SU-DHL-6 (cell line): ENCODE data around the gene SWSAP1.

Experiments
- H2AFZ ChIP-seq: fragments of 200-600 bp; sonication (generic); 2 replicates; pipeline ENCODE4 v1.6.1; 2014; ENCODE audit warnings: low read depth, mild to moderate bottlenecking, moderate library complexity, mixed read lengths, antibody characterized with exemption, low read length; ENCODE audit not compliant: severe bottlenecking
- H3F3A ChIP-seq: fragments of 200-600 bp; shearing (Covaris generic); 2 replicates; pipeline ENCODE4 v1.6.0; 2016; ENCODE audit warnings: antibody characterized with exemption, mild to moderate bottlenecking; ENCODE audit not compliant: insufficient read depth
- H3K27ac ChIP-seq: fragments of 200-600 bp; sonication (generic); 2 replicates; pipeline ENCODE4 v1.5.1; 2016; ENCODE audit warnings: low read depth, mild to moderate bottlenecking, low read length, moderate library complexity, mixed read lengths
- H3K27me3 ChIP-seq: fragments of 200-600 bp; sonication (generic), shearing (Covaris generic); 2 replicates; pipeline ENCODE4 v1.6.0; 2014; ENCODE audit warnings: mild to moderate bottlenecking, low read length
- H3K36me3 ChIP-seq: fragments of 200-600 bp; sonication (generic); 2 replicates; pipeline ENCODE4 v1.6.1; 2014; ENCODE audit warnings: mild to moderate bottlenecking, low read length, mixed read lengths
- H3K4me2 ChIP-seq: fragments of 300-600, 200-600 bp; shearing (Covaris generic), sonication (generic); 2 replicates; pipeline ENCODE4 v1.6.0; 2014; ENCODE audit warnings: low read length, low read depth, mild to moderate bottlenecking; ENCODE audit not compliant: poor library complexity, severe bottlenecking
- H3K4me3 ChIP-seq: fragments of 200-600 bp; sonication (generic); 2 replicates; pipeline ENCODE4 v1.5.1; 2014; ENCODE audit warnings: antibody characterized with exemption, low read length, mild to moderate bottlenecking, mixed read lengths; ENCODE audit not compliant: insufficient read depth, poor library complexity, severe bottlenecking
- H3K79me2 ChIP-seq: fragments of 200-600 bp; sonication (generic); 2 replicates; pipeline ENCODE4 v1.6.1; 2014; ENCODE audit warnings: mild to moderate bottlenecking, low read length, moderate library complexity; ENCODE audit not compliant: insufficient read depth
- H3K9ac ChIP-seq: fragments of 200-600 bp; sonication (generic); 2 replicates; pipeline ENCODE4 v1.7.0; 2014; ENCODE audit warnings: mild to moderate bottlenecking, low read length
- H3K9me2 ChIP-seq: fragments of 200-600 bp; sonication (generic); replicated peaks from 2 replicates; pipeline ENCODE4 v1.6.1; 2014; ENCODE audit warnings: low read length; ENCODE audit not compliant: insufficient read depth
- H3K9me3 ChIP-seq: fragments of 200-600 bp; sonication (generic); 2 replicates; pipeline ENCODE4 v1.6.1; 2014; ENCODE audit warnings: low read length, mixed read lengths; ENCODE audit not compliant: insufficient read depth
- H4K20me1 ChIP-seq: fragments of 200-600 bp; sonication (generic); 2 replicates; pipeline ENCODE4 v1.6.1; 2014; ENCODE audit warnings: low read depth, mild to moderate bottlenecking, antibody characterized with exemption, low read length, moderate library complexity, mixed read lengths
- EZH2phosphoT487 ChIP-seq: fragments of 200-600 bp; sonication (generic), shearing (Covaris generic); conservative IDR thresholded peaks from 2 replicates; pipeline ENCODE4 v1.6.1; 2018; ENCODE audit warnings: mild to moderate bottlenecking, antibody characterized with exemption, low read length, moderate library complexity, mixed read lengths
- TF ChIP-seq, protein P1 (sequence below): fragments of 200-600 bp; sonication (generic); IDR thresholded peaks from one replicate; pipeline ENCODE4 v1.5.1; 2017; ENCODE audit warnings: antibody characterized with exemption, mild to moderate bottlenecking, low read length, moderate library complexity; ENCODE audit not compliant: insufficient read depth, poor library complexity, severe bottlenecking

SWSAP1 gene

GRCh38 chr19:11379857-11380350 is 5.4 kb downstream of the SWSAP1 start:
- Histone ChIP-seq H4K20me1 (no peaks in the 10 kb centered on the region), H3K4me3 (peak overlapping the region; percentile 74), H2AFZ (no peak overlapping the region), H3K4me2 (peak overlapping the region; percentile 87), H3K9me2 (no peaks in the 10 kb centered on the region), H3K27me3 (no peaks in the 10 kb centered on the region), H3K9ac (peak overlapping the region; percentile 81), H3K36me3 (no peaks in the 10 kb centered on the region), H3F3A (peaks cover 26% of the 10 kb centered on the region), H3K9me3 (no peaks in the 10 kb centered on the region), H3K27ac (peak overlapping the region; percentile 91), H3K79me2 (peaks cover 9% of the 10 kb centered on the region; the same call in 1 of the 2 replicates)
- TF ChIP-seq, protein P1, sequence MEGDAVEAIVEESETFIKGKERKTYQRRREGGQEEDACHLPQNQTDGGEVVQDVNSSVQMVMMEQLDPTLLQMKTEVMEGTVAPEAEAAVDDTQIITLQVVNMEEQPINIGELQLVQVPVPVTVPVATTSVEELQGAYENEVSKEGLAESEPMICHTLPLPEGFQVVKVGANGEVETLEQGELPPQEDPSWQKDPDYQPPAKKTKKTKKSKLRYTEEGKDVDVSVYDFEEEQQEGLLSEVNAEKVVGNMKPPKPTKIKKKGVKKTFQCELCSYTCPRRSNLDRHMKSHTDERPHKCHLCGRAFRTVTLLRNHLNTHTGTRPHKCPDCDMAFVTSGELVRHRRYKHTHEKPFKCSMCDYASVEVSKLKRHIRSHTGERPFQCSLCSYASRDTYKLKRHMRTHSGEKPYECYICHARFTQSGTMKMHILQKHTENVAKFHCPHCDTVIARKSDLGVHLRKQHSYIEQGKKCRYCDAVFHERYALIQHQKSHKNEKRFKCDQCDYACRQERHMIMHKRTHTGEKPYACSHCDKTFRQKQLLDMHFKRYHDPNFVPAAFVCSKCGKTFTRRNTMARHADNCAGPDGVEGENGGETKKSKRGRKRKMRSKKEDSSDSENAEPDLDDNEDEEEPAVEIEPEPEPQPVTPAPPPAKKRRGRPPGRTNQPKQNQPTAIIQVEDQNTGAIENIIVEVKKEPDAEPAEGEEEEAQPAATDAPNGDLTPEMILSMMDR = no peak
- TF ChIP-seq EZH2phosphoT487 = no peak

DNA sequence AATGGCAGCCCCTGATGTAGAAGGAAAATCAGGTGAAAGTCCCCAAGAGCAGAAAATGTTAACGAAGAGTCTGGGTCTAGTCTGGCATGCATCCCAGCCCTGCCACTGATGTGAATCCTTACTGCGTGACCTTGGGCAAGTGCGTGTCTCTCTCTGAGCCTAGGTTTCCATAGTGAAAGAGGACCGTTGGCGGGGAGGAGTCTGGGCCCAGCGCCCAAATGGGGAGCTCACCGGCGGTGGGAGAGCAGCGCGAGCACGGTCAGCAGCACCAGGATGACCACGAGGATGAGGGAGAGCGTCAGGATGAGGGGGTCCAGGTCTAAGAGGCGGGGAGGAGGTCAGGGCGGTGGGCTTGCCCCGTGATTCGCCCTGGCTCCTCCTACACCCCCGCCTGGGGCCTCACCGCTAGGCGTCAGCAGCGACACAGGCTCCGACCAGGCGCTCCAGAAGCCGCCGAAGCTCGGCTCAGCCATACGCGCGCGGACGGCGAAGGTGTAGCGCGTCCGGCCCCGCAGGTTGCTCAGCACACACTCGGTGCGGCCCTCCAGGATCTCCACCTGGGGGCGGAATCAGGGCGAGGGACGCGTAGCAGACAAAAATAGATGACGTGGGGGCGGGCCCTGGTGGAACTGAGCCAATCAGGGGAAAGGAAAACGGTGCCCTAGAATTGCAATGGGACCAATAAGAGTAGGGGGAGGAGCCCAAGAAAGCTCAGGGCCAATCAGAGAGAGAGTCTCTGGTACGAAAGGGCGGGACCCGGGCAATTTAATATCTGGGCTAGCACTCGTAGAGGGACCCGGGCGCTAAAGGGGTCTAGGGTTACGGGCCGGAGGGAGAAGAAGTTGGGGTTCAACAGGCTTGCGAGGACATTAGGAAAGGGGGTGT is 6.4 kb downstream of the SWSAP1 start:
- peak overlapping the region; percentile 81 for H3K9ac ChIP-seq
- H3F3A ChIP-seq = peaks cover 26% of the 10 kb centered on the region
- H3K9me2 ChIP-seq = no peaks in the 10 kb centered on the region
- H3K4me3 ChIP-seq = peak overlapping the region; percentile 74
- no peaks in the 10 kb centered on the region for H3K27me3 ChIP-seq
- no peak for TF ChIP-seq EZH2phosphoT487
- TF ChIP-seq, protein P1 = peak; percentile 75
- H3K36me3 ChIP-seq = no peaks in the 10 kb centered on the region
- H3K4me2 ChIP-seq = peak overlapping the region; percentile 87
- H2AFZ ChIP-seq = peak overlapping the region; percentile 86
- H3K9me3 ChIP-seq = no peaks in the 10 kb centered on the region
- H4K20me1 ChIP-seq = no peaks in the 10 kb centered on the region
- peaks cover 2% of the 10 kb centered on the region; the same call in 1 of the 2 replicates for H3K79me2 ChIP-seq
- H3K27ac ChIP-seq = peak overlapping the region; percentile 91

GRCh38 chr19:11382898-11383705 is 8.6 kb downstream of the SWSAP1 start:
- Histone ChIP-seq H4K20me1 (no peaks in the 10 kb centered on the region), H2AFZ (no peak overlapping the region), H3K36me3 (no peaks in the 10 kb centered on the region), H3K4me2 (peak overlapping the region; percentile 41), H3K27me3 (no peaks in the 10 kb centered on the region), H3K27ac (no peak overlapping the region), H3F3A (peaks cover 15% of the 10 kb centered on the region; the same call in 1 of the 2 replicates), H3K4me3 (no peak overlapping the region), H3K9me3 (no peaks in the 10 kb centered on the region), H3K9me2 (no peaks in the 10 kb centered on the region), H3K79me2 (no peaks in the 10 kb centered on the region; the same call in 1 of the 2 replicates), H3K9ac (no peak overlapping the region)
- TF ChIP-seq EZH2phosphoT487 = no peak
- TF ChIP-seq, protein P1 = peak; percentile 61
